GM18508 (cell line): ENCODE results near the gene DNAJB2.
"Not testable (repeated sequence)": the region's sequence is repeated elsewhere in the genome, so short reads cannot be mapped to it uniquely, and the experiment has no call there.

Experiments used
- ATAC-seq: cut with Tn5 transposase; IDR thresholded peaks from one replicate; pipeline ENCODE4 v1.9.1; 2021; ENCODE audit warnings: moderate number of reproducible peaks; ENCODE audit not compliant: insufficient read depth, unreplicated experiment

DNAJB2 gene

DNA sequence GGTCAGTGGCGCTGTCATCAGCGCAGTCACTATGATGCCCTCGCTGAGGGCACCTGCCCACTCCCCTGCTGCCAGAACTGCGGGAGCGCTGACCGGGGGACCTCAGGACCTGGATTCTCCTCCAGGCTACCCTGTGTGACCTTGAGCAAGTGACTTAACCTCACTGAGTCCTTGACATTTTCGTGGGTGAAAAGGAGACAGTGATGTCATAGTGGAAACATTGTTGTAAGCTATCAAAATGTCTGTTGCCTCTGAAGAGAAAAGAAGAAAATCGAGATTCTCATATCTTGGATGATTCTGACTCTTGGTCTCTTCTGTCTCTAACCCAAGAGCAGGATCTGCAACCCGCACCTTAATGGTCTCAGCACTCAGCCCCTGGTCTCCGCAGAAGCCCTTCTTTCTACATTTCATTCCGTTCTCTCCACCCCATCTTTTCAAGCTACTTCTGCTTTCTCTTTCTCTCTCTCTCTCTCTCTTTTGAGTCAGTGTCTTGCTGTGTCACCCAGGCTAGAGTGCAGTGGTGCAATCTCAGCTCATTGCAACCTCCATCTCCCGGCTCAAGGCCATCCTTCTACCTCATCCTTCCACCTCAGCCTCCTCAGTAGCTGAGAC, 24.5 kb upstream of the DNAJB2 start:
- no peak for ATAC-seq

GRCh38 chr2:219258942-219259341, 20.2 kb upstream of the DNAJB2 start:
- not testable (repeated sequence) for ATAC-seq

- no peak for ATAC-seq
Measured at GRCh38 chr2:219261024-219261855, 17.9 kb upstream of the DNAJB2 start.

GRCh38 chr2:219266232-219266631, 12.9 kb upstream of the DNAJB2 start:
- ATAC-seq = no peak

DNA sequence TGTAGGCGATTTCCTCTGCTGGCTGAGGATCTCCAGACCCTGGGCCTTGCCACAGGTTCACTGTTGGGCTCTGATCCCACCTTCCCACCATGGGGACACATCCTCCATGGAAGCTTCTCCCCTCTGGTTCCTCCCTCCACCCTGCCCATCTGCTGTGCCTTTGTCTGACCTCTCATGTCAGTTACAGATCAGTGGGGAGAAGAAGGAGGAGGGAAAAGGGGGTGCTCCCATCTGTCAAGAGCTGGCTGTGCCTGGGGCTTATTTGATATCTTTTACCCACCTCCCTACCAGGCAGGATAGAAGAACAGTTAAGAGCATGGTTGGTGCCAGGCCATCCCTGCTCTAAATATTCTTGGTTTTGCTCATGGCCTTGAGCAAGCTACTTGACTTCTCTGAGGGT, 12.3 kb upstream of the DNAJB2 start:
- ATAC-seq = no peak

- no peak for ATAC-seq
Measured at GRCh38 chr2:219268294-219268693, 10.9 kb upstream of the DNAJB2 start.

DNA sequence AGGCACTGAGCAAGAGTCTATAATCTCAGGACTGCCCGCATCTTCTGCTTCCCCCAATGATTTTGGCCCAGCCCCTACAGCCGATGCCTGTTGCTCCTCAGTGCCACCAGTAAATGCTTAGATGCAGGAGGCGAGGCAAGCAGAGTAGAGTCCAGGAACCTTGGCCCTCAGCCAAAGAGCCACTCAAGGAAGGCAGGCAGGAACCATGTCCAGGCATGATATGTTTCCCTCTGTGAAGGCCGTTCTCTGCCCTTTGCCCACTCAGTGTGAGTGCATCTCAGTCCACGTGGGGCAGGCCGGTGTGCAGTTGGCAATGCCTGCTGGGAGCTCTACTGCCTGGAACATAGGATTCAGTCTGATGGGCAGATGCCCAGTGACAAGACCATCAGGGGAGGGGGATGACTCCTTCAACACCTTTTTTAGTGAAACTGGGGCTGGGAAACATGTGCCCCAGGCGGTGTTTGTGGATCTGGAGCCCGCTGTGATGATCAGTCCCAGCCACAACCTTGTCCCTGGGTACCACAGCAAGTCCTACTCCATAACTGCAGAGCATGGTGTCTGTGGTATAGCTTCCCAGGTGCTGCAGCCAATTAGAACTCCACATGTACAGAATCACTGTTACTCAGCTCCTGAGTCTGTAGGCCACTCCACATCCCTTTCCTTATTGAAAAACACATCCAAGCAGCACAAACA, 9.7 kb upstream of the DNAJB2 start:
- ATAC-seq = no peak

DNA sequence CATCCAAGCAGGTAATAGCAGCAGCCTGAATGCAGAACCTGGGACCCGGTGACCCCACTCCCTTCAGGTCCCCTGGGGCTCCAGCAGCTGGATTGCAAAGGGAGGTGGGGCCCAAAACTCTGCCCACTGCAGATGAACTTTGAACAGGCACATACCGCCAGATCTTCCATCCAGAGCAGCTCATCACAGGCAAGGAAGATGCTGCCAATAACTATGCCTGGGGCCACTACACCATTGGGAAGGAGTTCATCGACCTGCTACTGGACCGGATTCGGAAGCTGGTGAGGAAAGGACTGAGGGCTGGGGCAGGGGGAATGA, 9.2 kb upstream of the DNAJB2 start:
- ATAC-seq = no peak

- no peak for ATAC-seq
Measured at GRCh38 chr2:219271021-219271420, 8.1 kb upstream of the DNAJB2 start.

GRCh38 chr2:219272356-219272755, 6.8 kb upstream of the DNAJB2 start:
- no peak for ATAC-seq

DNA sequence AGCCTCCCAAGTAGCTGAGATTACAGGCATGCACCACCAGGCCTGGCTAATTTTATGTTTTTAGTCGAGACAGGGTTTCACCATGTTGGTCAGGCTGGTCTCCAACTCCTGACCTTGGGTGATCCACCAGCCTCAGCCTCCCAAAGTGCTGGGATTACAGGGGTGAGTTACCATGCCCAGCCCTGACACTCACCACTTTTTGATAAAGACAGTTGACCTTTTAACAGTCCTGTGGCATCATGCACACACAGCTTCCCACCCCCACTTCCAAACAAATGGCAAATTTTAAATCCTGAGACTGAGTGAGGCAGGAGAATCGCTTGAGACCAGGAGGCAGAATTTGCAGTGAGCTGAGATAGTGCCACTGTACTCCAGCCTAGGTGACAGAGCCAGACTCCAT, 6.2 kb upstream of the DNAJB2 start:
- ATAC-seq = no peak

DNA sequence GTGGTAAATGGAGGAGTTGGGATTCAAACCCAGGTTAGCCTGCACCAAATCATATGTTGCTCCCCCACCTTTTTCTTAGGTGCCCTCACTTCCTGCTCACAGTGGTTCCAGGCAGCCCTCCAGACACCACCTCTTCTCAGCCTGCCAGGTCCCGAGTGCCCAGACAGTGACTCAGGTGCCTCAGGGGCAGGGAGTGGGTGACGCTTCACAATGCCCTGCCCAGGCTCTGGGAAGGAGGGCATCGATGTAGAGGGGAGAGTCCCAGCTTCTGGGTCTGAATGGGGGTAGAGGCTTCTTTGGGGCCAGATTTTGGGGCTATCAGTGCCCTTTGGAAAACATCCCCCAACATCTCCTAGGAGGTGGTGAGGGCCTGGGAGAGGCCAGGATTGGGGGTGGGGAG, 5.2 kb upstream of the DNAJB2 start:
- no peak for ATAC-seq

GRCh38 chr2:219274361-219274921, 4.7 kb upstream of the DNAJB2 start:
- ATAC-seq = no peak

DNA sequence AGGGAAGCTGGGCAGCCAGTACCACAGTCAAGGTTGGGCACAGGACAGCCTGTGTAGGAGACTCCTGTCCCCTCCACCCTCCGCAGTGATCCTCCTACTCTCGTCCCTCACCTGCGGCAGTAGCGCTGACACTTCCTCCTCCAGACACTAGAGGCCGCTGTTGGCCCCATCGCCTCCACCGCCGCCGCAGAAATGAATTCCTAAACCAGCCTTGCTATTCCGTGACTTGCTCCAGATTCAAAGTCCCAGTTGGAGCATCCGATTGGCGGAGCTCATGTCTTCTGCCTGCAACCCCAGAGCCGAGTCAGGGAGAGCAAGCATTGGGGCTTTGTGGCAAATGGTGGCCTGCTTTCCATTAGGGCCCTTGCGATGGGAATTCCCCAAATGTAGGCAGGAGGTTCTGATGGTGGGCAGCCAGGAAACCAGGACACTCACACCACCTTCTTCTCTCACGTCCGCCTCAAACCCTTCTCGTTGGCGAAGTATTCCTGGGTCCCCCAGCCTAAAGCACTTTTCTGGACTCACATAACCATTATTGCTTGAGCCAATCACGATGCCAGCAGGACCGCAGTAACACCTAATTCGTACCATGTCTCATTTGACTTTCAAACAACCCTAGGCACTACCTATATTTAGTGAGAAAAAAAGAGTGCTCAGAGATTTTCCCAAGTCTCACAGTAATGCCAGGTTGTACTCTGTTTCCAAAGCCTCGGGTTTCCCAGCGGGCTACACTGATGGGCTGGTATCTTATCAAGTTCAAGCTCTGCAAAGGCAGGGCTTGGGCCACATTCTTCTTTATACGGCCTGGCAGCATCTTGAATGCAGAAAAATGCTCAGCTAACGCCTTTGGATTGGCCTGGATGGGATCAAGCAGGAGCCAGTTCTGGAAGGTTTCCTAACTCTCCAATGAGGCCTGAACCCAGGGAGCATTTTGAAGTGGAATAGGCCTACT, 1.2 kb upstream of the DNAJB2 start:
- ATAC-seq = no peak

GRCh38 chr2:219278655-219279150, 463 bp upstream of the DNAJB2 start:
- no peak for ATAC-seq

GRCh38 chr2:219279916-219280516, 850 bp downstream of the DNAJB2 start:
- ATAC-seq = no peak

GRCh38 chr2:219280651-219281050, 1.5 kb downstream of the DNAJB2 start:
- ATAC-seq = no peak

DNA sequence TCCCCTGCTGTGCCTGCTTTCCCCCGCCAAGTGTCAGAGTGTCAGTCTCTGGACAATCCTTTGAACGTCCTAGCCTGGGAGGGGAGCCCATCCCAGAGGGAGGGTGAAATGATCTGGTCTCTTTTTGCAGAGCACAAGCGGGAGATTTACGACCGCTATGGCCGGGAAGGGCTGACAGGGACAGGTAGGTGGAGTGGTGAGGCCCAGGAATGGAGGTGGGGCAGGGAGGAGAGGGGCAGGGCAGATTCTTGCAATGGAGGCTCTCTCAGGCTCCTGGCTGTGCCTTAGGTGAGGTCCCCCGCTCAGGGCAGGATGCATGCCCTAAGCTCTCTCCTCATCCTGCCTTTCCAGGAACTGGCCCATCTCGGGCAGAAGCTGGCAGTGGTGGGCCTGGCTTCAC, 2.4 kb downstream of the DNAJB2 start:
- ATAC-seq = no peak

GRCh38 chr2:219282375-219282774, 3.2 kb downstream of the DNAJB2 start:
- no peak for ATAC-seq
